ENCODE measurements around the gene RIPK4.

RIPK4 gene

GRCh38 chr21:41733951-41734689 is 32.7 kb downstream of the RIPK4 start:
- no peak for DNase-seq (ENCODE audit: extremely low spot score)
- no peak for TF ChIP-seq SUZ12 (IDR thresholded peaks at IDR 0.05)
- TF ChIP-seq L3MBTL2 (conservative IDR thresholded peaks at IDR 0.05) = no peak
- TF ChIP-seq CTBP1 (IDR thresholded peaks at IDR 0.05; ENCODE audit: borderline replicate concordance) = no peak
- TF ChIP-seq ZNF384 (IDR thresholded peaks at IDR 0.05) = no peak
- POLR2A ChIA-PET = no interaction called here
- CTCF ChIA-PET = interaction anchor here (0.6 kb wide), 1 partner anchor 84 kb away, joined by 3 read pairs; no protein-coding TSS in a partner anchor

- DNase-seq (ENCODE audit: extremely low spot score) = no peak
- ChIA-PET POLR2A (no interaction called here), CTCF (no interaction called here)
- TF ChIP-seq SP1 (IDR thresholded peaks at IDR 0.05) (no peak), LEF1 (IDR thresholded peaks at IDR 0.05; ENCODE audit: borderline replicate concordance) (no peak), TARDBP (IDR thresholded peaks at IDR 0.05) (no peak), CTBP1 (IDR thresholded peaks at IDR 0.05; ENCODE audit: borderline replicate concordance) (no peak), PKNOX1 (IDR thresholded peaks at IDR 0.05) (no peak), FOXA1 (IDR thresholded peaks at IDR 0.05) (no peak)
Observed at GRCh38 chr21:41731081-41731480, 35.8 kb downstream of the RIPK4 start.

GRCh38 chr21:41730367-41730765 is 36.5 kb downstream of the RIPK4 start:
- TF ChIP-seq FOXK2 (IDR thresholded peaks at IDR 0.05) (no peak), HDGF (IDR thresholded peaks at IDR 0.05; ENCODE audit: borderline replicate concordance) (no peak), L3MBTL2 (conservative IDR thresholded peaks at IDR 0.05) (no peak), CTBP1 (IDR thresholded peaks at IDR 0.05; ENCODE audit: borderline replicate concordance) (no peak), LEF1 (IDR thresholded peaks at IDR 0.05; ENCODE audit: borderline replicate concordance) (no peak), NFRKB (IDR thresholded peaks at IDR 0.05) (no peak), TARDBP (IDR thresholded peaks at IDR 0.05) (no peak), SUZ12 (IDR thresholded peaks at IDR 0.05) (no peak), SP1 (IDR thresholded peaks at IDR 0.05) (no peak), ELF4 (IDR thresholded peaks at IDR 0.05) (no peak), ZNF384 (IDR thresholded peaks at IDR 0.05) (no peak)
- DNase-seq (ENCODE audit: extremely low spot score) = no peak
- ChIA-PET POLR2A (no interaction called here), CTCF (no interaction called here)

GRCh38 chr21:41729701-41730366 is 37.0 kb downstream of the RIPK4 start:
- ChIA-PET CTCF (no interaction called here), POLR2A (no interaction called here)
- TF ChIP-seq HDGF (IDR thresholded peaks at IDR 0.05; ENCODE audit: borderline replicate concordance) (no peak), SP1 (IDR thresholded peaks at IDR 0.05) (no peak)
- DNase-seq (ENCODE audit: extremely low spot score) = no peak

- TF ChIP-seq TARDBP (IDR thresholded peaks at IDR 0.05) (no peak), ARNT (IDR thresholded peaks at IDR 0.05) (no peak), SP1 (IDR thresholded peaks at IDR 0.05) (no peak), L3MBTL2 (conservative IDR thresholded peaks at IDR 0.05) (no peak), NFRKB (IDR thresholded peaks at IDR 0.05) (no peak), HDGF (IDR thresholded peaks at IDR 0.05; ENCODE audit: borderline replicate concordance) (no peak), FOXM1 (IDR thresholded peaks at IDR 0.05; ENCODE audit: borderline replicate concordance) (no peak), ZNF384 (IDR thresholded peaks at IDR 0.05) (no peak), PKNOX1 (IDR thresholded peaks at IDR 0.05) (no peak), LEF1 (IDR thresholded peaks at IDR 0.05; ENCODE audit: borderline replicate concordance) (no peak), FOXA1 (IDR thresholded peaks at IDR 0.05) (no peak), FOXK2 (IDR thresholded peaks at IDR 0.05) (no peak), BHLHE40 (IDR thresholded peaks at IDR 0.05; ENCODE audit: borderline replicate concordance) (no peak)
- POLR2A ChIA-PET = no interaction called here
- CTCF ChIA-PET = no interaction called here
- DNase-seq (ENCODE audit: extremely low spot score) = no peak
Observed at GRCh38 chr21:41727784-41728763, 38.8 kb downstream of the RIPK4 start.

- POLR2A ChIA-PET = no interaction called here
- no peak for DNase-seq (ENCODE audit: extremely low spot score)
- CTCF ChIA-PET = no interaction called here
- TF ChIP-seq FOXA1 (IDR thresholded peaks at IDR 0.05) = no peak
- TF ChIP-seq NFRKB (IDR thresholded peaks at IDR 0.05) = no peak
Observed at GRCh38 chr21:41726970-41727783, 39.7 kb downstream of the RIPK4 start.

Data from HEK293T (cell line).